Measurements from ENCODE around the gene NELFB. TPM values are rescaled to one million over a fixed set of nuclear protein-coding genes. Genes with fewer than 3 reads are reported as not detected.
A peak's percentile ranks its signal among the peaks of the same experiment; 100 is the strongest.

Gene NELFB
- 52.4 and 61.9 TPM in 2 replicates for total RNA-seq (ENCODE audit: low replicate concordance)
- long read RNA-seq, partial matches to known transcripts, result 2 of 4 reads
- long read RNA-seq, other reads (novel, unspliced or antisense), result 0 of 4 reads

- Mint-ChIP-seq H3K27me3 (no peaks in the 10 kb centered on the region), H3K27ac (peak within 1 kb of the TSS; percentile 89), H3K4me3 (peak within 1 kb of the TSS; percentile 91), H3K36me3 (no peaks in the 10 kb centered on the region), H3K4me1 (ENCODE audit: unreplicated experiment) (peaks cover 4% of the 10 kb centered on the region), H3K9me3 (no peaks in the 10 kb centered on the region)
- peak; percentile 20 for TF ChIP-seq CTCF (conservative IDR thresholded peaks at IDR 0.05)
- DNase-seq (ENCODE audit: extremely low spot score, unreplicated experiment), result peak; percentile 98
These were observed at the start of gene NELFB for GRCh38 chr9:137254624-137255447. Gene NELFB (plus strand): TSS chr9:137255327.

- Mint-ChIP-seq H3K4me1 (ENCODE audit: unreplicated experiment) (peaks cover 24% of the 10 kb centered on the region), H3K27ac (peak overlapping the region; percentile 86), H3K36me3 (peaks cover 6% of the 10 kb centered on the region), H3K9me3 (no peaks in the 10 kb centered on the region), H3K27me3 (no peaks in the 10 kb centered on the region), H3K4me3 (peak overlapping the region; percentile 94)
- DNase-seq (ENCODE audit: extremely low spot score, unreplicated experiment), result no peak
- TF ChIP-seq CTCF (conservative IDR thresholded peaks at IDR 0.05), result no peak
These were observed 48.5 kb upstream of the NELFB start for GRCh38 chr9:137206602-137207001.

- TF ChIP-seq CTCF (conservative IDR thresholded peaks at IDR 0.05), result no peak
- no peak for DNase-seq (ENCODE audit: extremely low spot score, unreplicated experiment)
- H3K9me3 Mint-ChIP-seq, result no peaks in the 10 kb centered on the region
- peaks cover 6% of the 10 kb centered on the region for H3K36me3 Mint-ChIP-seq
- no peaks in the 10 kb centered on the region for H3K27me3 Mint-ChIP-seq
- H3K4me3 Mint-ChIP-seq, result no peak overlapping the region
- H3K27ac Mint-ChIP-seq, result no peak overlapping the region
- H3K4me1 Mint-ChIP-seq (ENCODE audit: unreplicated experiment), result peaks cover 7% of the 10 kb centered on the region
These were observed 43.6 kb upstream of the NELFB start for GRCh38 chr9:137211532-137211931.

- TF ChIP-seq CTCF (conservative IDR thresholded peaks at IDR 0.05), result no peak
- DNase-seq (ENCODE audit: extremely low spot score, unreplicated experiment), result no peak
- H3K4me1 Mint-ChIP-seq (ENCODE audit: unreplicated experiment), result peaks cover 4% of the 10 kb centered on the region
- H3K9me3 Mint-ChIP-seq, result no peaks in the 10 kb centered on the region
- H3K36me3 Mint-ChIP-seq, result peaks cover 2% of the 10 kb centered on the region
- no peak overlapping the region for H3K4me3 Mint-ChIP-seq
- no peaks in the 10 kb centered on the region for H3K27me3 Mint-ChIP-seq
- no peak overlapping the region for H3K27ac Mint-ChIP-seq
These were observed 42.6 kb upstream of the NELFB start for GRCh38 chr9:137212520-137212919.

- H3K4me1 Mint-ChIP-seq (ENCODE audit: unreplicated experiment), result peaks cover 3% of the 10 kb centered on the region
- DNase-seq (ENCODE audit: extremely low spot score, unreplicated experiment), result no peak
- H3K36me3 Mint-ChIP-seq, result no peaks in the 10 kb centered on the region
- no peaks in the 10 kb centered on the region for H3K9me3 Mint-ChIP-seq
- no peak overlapping the region for H3K4me3 Mint-ChIP-seq
- H3K27me3 Mint-ChIP-seq, result no peaks in the 10 kb centered on the region
- no peak overlapping the region for H3K27ac Mint-ChIP-seq
- no peak for TF ChIP-seq CTCF (conservative IDR thresholded peaks at IDR 0.05)
These were observed 41.7 kb upstream of the NELFB start for GRCh38 chr9:137213160-137214060.
